ENCODE data around the gene CLSTN2. TPM values are rescaled to one million over a fixed set of nuclear protein-coding genes. Genes with fewer than 3 reads are reported as not detected.

CLSTN2 gene
- total RNA-seq, 1 experiment from 2014 or later = 0.68 TPM

- Histone ChIP-seq H4K8ac (replicated peaks; ENCODE audit: insufficient read length, low read depth, low read length) (no peak overlapping the region), H3K23me2 (ENCODE audit: insufficient read length, low read depth, low read length, poor library complexity, severe bottlenecking) (no peaks in the 10 kb centered on the region)
These were observed 459.6 kb downstream of the CLSTN2 start for GRCh38 chr3:140394488-140395133.

More at GRCh38 chr3:140394488-140395133, 459.6 kb downstream of the CLSTN2 start:
- H3K27ac Mint-ChIP-seq = no peak overlapping the region
- H4K5ac ChIP-seq (ENCODE audit: insufficient read length, low read depth, low read length) = no peak overlapping the region
- no peak overlapping the region for H4K91ac ChIP-seq (ENCODE audit: insufficient read length, low read depth, low read length)
- DNase-seq = no peak
- TF ChIP-seq CTCF (conservative IDR thresholded peaks at IDR 0.05) = no peak
- H3K56ac ChIP-seq (ENCODE audit: insufficient read length, low read depth, low read length) = no peak overlapping the region
- no peak overlapping the region for H3K4ac ChIP-seq (ENCODE audit: low read depth, low read length)
- H2AK5ac ChIP-seq (ENCODE audit: insufficient read length, low read length) = no peak overlapping the region
- H3K27ac ChIP-seq (ENCODE audit: insufficient read length, low read depth, low read length) = no peak overlapping the region
- H4K20me1 ChIP-seq (ENCODE audit: control insufficient read depth, insufficient read depth, insufficient read length) = no peaks in the 10 kb centered on the region
- H3K79me2 ChIP-seq (ENCODE audit: insufficient read depth, low read length) = no peaks in the 10 kb centered on the region
- no peaks in the 10 kb centered on the region for H3K79me1 ChIP-seq (ENCODE audit: insufficient read depth, low read depth, low read length, poor library complexity, severe bottlenecking)
- H3K27me3 ChIP-seq (ENCODE audit: insufficient read depth, low read length) = no peaks in the 10 kb centered on the region
- H2BK20ac ChIP-seq (ENCODE audit: low read depth, low read length, poor library complexity, severe bottlenecking) = no peak overlapping the region
- H3K4me1 Mint-ChIP-seq = peaks cover 6 to 7% of the 10 kb centered on the region in 2 experiments
- no peak overlapping the region for H3K23ac ChIP-seq (ENCODE audit: insufficient read length, low read depth, low read length)
- no peak overlapping the region for H3K9ac ChIP-seq (ENCODE audit: extremely low read depth, insufficient read length, low read length)
- H3K4me3 Mint-ChIP-seq = no peak overlapping the region
- no peaks in the 10 kb centered on the region for H3K36me3 Mint-ChIP-seq (ENCODE audit: insufficient read depth in 1 of 3, low read depth in 3 of 3)
- H3K14ac ChIP-seq (ENCODE audit: insufficient read depth, low read length) = no peak overlapping the region
- no peaks in the 10 kb centered on the region for H3K27me3 Mint-ChIP-seq (ENCODE audit: low read depth)
- H3K9me3 ChIP-seq (ENCODE audit: control insufficient read depth, low read depth, low read length) = no peaks in the 10 kb centered on the region
- H3K4me2 ChIP-seq (ENCODE audit: insufficient read depth, insufficient read length, low read length) = no peak overlapping the region
- no peak overlapping the region for H2BK12ac ChIP-seq (ENCODE audit: insufficient read length, low read depth, low read length)
- H2AFZ ChIP-seq (ENCODE audit: low read length) = no peak overlapping the region
- H3T11ph ChIP-seq (ENCODE audit: low read length) = no peak overlapping the region
- H2BK15ac ChIP-seq (ENCODE audit: low read depth, low read length) = no peak overlapping the region
- H3K18ac ChIP-seq (ENCODE audit: insufficient read length, low read depth, low read length) = no peak overlapping the region
- no peak overlapping the region for H2BK5ac ChIP-seq (ENCODE audit: insufficient read length, low read length)
- H2BK120ac ChIP-seq (ENCODE audit: low read depth, low read length, poor library complexity, severe bottlenecking) = no peak overlapping the region
- H3K9me3 Mint-ChIP-seq = no peaks in the 10 kb centered on the region
- no peaks in the 10 kb centered on the region for H3K4me1 ChIP-seq (ENCODE audit: insufficient read depth, low read length)
- no CpG with 5 or more reads among the region's 3 CpGs for WGBS (ENCODE audit: extremely low coverage, insufficient read length, low lambda C conversion rate)

Measured in H9 (cell line).